GM12878 (cell line): Measurements from ENCODE around the gene LSAMP. TPM values are rescaled to one million over a fixed set of nuclear protein-coding genes. Genes with fewer than 3 reads are reported as not detected.

ENCODE experiments used
- ATAC-seq: fragments of 200-7000 bp; cut with Tn5 transposase; 3 replicates; pipeline ENCODE4 v1.9.1; 2020; ENCODE audit warnings: mild to moderate bottlenecking, moderate library complexity
- BruUV-seq: library from RNA; stranded (reverse); fragments of 400-500 nt; replicated peaks from 2 replicates; lab custom pipeline; 2021; lab: Mats Ljungman, UMichigan
- CTCF ChIA-PET: fragments of 300-600 bp; sonication (Branson Sonifier 250); formaldehyde crosslinking; extraction: SDS; loops from one replicate; lab custom pipeline; 2021; ENCODE audit warnings: inconsistent platforms; lab: Yijun Ruan, JAX
- POLR2A ChIA-PET: fragments of 350-600 bp; formaldehyde crosslinking; extraction: SDS; loops from one replicate; lab custom pipeline; 2021; ENCODE audit warnings: inconsistent platforms; lab: Charles Lee
- RAD21 ChIA-PET: fragments of 300-600 bp; sonication (Branson Sonifier 250); formaldehyde crosslinking; loops from one replicate; lab custom pipeline; 2023; ENCODE audit warnings: antibody characterized with exemption; ENCODE audit not compliant: unreplicated experiment; lab: Charles Lee
- SMC1A ChIA-PET: fragments of 300-600 bp; sonication (Branson Sonifier 250); formaldehyde crosslinking; loops from one replicate; lab custom pipeline; 2023; ENCODE audit not compliant: unreplicated experiment, uncharacterized antibody; lab: Charles Lee
- DNase-seq: peaks from one replicate; pipeline ENCODE4 v3.0.0-alpha.2; 2011; ENCODE audit warnings: low read depth, low spot score
- FAIRE-seq: peaks from 3 replicates; lab custom pipeline; 2011; peaks lifted over from hg19 to GRCh38; lab: Jason Lieb, UNC
- H2AFZ ChIP-seq: 2 replicates; pipeline ENCODE4 v1.6.0; 2011; ENCODE audit warnings: low read depth, low read length, control low read depth; ENCODE audit not compliant: control insufficient read depth
- H3K27ac ChIP-seq: 2 replicates; pipeline ENCODE4 v1.5.1; 2011; ENCODE audit warnings: control low read depth; ENCODE audit not compliant: control insufficient read depth, insufficient read depth
- H3K27me3 ChIP-seq, 2 experiments: replicated peaks in 1 of 2; 2 replicates each; pipeline versions ENCODE4 v1.6.0 to v1.6.1; 2011; ENCODE audit warnings: low read length in 1 of 2; ENCODE audit not compliant: control insufficient read depth in 2 of 2, insufficient read depth in 2 of 2
- H3K36me3 ChIP-seq, 2 experiments: 2 replicates each; pipeline ENCODE4 v1.5.1; 2011; ENCODE audit warnings: low read length in 1 of 2; ENCODE audit not compliant: control insufficient read depth in 2 of 2, insufficient read depth in 2 of 2
- H3K4me1 ChIP-seq: 2 replicates; pipeline ENCODE4 v1.6.1; 2011; ENCODE audit warnings: mild to moderate bottlenecking, low read length, moderate library complexity, mixed read lengths; ENCODE audit not compliant: control insufficient read depth, insufficient read depth
- H3K4me2 ChIP-seq: 2 replicates; pipeline ENCODE4 v1.6.0; 2011; ENCODE audit warnings: control low read depth; ENCODE audit not compliant: control insufficient read depth, insufficient read depth
- H3K4me3 ChIP-seq: fragments of 200-600 bp; sonication (generic); 2 replicates; pipeline ENCODE4 v1.5.1; 2016
- H3K79me2 ChIP-seq: 2 replicates; pipeline ENCODE4 v1.6.0; 2011; ENCODE audit warnings: low read length; ENCODE audit not compliant: control insufficient read depth, insufficient read depth
- H3K9ac ChIP-seq: 2 replicates; pipeline ENCODE4 v1.8.0; 2011; ENCODE audit warnings: low read length, control low read depth, mixed read lengths; ENCODE audit not compliant: control insufficient read depth, insufficient read depth
- H3K9me3 ChIP-seq: replicated peaks from 3 replicates; pipeline ENCODE4 v1.5.1; 2011; ENCODE audit warnings: mild to moderate bottlenecking, low read length; ENCODE audit not compliant: control insufficient read depth, insufficient read depth
- H4K20me1 ChIP-seq: 2 replicates; pipeline ENCODE4 v1.6.0; 2011; ENCODE audit not compliant: control insufficient read depth, insufficient read depth
- ATF7 ChIP-seq: fragments of 450-650 bp; IDR thresholded peaks from 2 replicates; pipeline ENCODE4 v1.6.1; 2016; ENCODE audit warnings: low read depth, mild to moderate bottlenecking
- CREB1 ChIP-seq: IDR thresholded peaks from 2 replicates; pipeline ENCODE4 v1.6.1; 2012; ENCODE audit warnings: low read depth, mild to moderate bottlenecking, inconsistent platforms
- CREM ChIP-seq: IDR thresholded peaks from 2 replicates; pipeline ENCODE4 v1.6.1; 2014; ENCODE audit warnings: antibody characterized with exemption, low read depth
- HDAC6 ChIP-seq: fragments of 200-600 bp; sonication (generic); IDR thresholded peaks from one replicate; pipeline ENCODE4 v1.8.0; 2017; ENCODE audit warnings: antibody characterized with exemption; ENCODE audit not compliant: unreplicated experiment
- IKZF1 ChIP-seq: fragments of 450-650 bp; conservative IDR thresholded peaks from 2 replicates; pipeline ENCODE4 v1.6.1; 2017; ENCODE audit warnings: antibody characterized with exemption, mild to moderate bottlenecking
- RBBP5 ChIP-seq: fragments of 200-600 bp; sonication (generic); conservative IDR thresholded peaks from 2 replicates; pipeline ENCODE4 v1.6.1; 2016
- SMC3 ChIP-seq: IDR thresholded peaks from 2 replicates; pipeline ENCODE4 v1.6.1; 2011; ENCODE audit warnings: low read length, improper control_type of control experiment, borderline replicate concordance
- WGBS: methylation state at CpG from one replicate; pipeline ENCODE4 v1.1.6; 2016; ENCODE audit warnings: low lambda C conversion rate; ENCODE audit not compliant: insufficient replicate concordance, insufficient coverage; ENCODE audit errors: missing lambda C conversion rate; 5-methylcytosine and 5-hydroxymethylcytosine counted together
- in situ Hi-C: fragments of 300-500 bp; cut with MboI; formaldehyde crosslinking; loops from 9 replicates; pipeline ENCODE4 v1.14.3; 2018; ENCODE audit warnings: mixed read lengths
- intact Hi-C: fragments of 100-400 bp; cut with micrococcal nuclease; formaldehyde crosslinking; loops from one replicate; pipeline ENCODE4 v1.14.2; 2022; ENCODE audit not compliant: unreplicated experiment
- polyA plus RNA-seq, 11 experiments: library from polyadenylated mRNA; depleted of rRNA in 4 of 11; unstranded in 6 of 11; stranded (reverse) in 5 of 11; fragments of >200 nt; fragmentation: Nextera tagmentation in 4 of 11; fragmentation: Illumina TruSeq in 1 of 11; extraction: Ambion mirVana in 4 of 11; extraction: Trizol in 1 of 11; gene quantifications; 1 replicate in 1 of 11; 2 replicates in 10 of 11; pipeline versions ENCODE4 v1.2.1 to v1.2.3, GENCODE V29; 2011 to 2016; ENCODE audit warnings: inconsistent platforms in 2 of 11, missing spikeins in 2 of 11, low read depth in 1 of 11
- total RNA-seq, 4 experiments: library from RNA; depleted of rRNA in 3 of 4; stranded (reverse); fragments of >200 nt in 3 of 4; fragmentation: Illumina TruSeq in 1 of 4; extraction: Trizol in 1 of 4; gene quantifications; 2 replicates each; pipeline versions ENCODE4 v1.2.1 to v1.2.3, GENCODE V29; 2013 to 2021
- TF ChIP-seq, protein P1 (sequence below): fragments of 150-350 bp; IDR thresholded peaks from 2 replicates; pipeline ENCODE4 v1.6.1; 2016; ENCODE audit warnings: low read depth, low read length

The LSAMP gene
- total and polyA plus RNA-seq, 10 of the 15 experiments (the other 5 are each of a cell fraction or from before 2014, with no cell fraction given) = 2.0 to 12.7 (median 6.5) TPM

DNA sequence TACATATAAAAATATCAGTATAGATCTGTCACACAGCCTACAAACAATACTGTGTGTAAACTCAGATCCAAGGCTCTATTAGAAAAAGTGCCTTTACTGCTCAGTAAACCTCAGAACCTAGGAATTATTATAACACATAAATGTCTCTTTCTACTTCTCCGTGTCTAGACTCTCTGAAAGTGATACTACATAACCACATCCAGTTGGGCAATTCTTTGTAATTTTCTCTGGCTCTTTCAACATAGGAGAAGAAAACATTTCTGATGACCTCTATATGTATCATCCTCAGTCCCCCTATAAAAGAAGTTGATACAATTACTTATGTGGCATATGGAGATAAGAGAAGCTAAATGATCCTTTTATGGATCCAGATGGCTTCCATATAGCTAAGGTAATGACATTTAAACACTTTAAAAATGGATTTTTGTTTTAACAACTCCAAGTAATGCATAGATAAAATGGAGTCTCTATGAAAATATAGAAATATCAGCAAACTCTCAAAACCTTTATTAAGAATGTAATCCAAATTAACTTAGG is 104.5 kb downstream of the LSAMP start (continued):
- TF ChIP-seq, protein P1, sequence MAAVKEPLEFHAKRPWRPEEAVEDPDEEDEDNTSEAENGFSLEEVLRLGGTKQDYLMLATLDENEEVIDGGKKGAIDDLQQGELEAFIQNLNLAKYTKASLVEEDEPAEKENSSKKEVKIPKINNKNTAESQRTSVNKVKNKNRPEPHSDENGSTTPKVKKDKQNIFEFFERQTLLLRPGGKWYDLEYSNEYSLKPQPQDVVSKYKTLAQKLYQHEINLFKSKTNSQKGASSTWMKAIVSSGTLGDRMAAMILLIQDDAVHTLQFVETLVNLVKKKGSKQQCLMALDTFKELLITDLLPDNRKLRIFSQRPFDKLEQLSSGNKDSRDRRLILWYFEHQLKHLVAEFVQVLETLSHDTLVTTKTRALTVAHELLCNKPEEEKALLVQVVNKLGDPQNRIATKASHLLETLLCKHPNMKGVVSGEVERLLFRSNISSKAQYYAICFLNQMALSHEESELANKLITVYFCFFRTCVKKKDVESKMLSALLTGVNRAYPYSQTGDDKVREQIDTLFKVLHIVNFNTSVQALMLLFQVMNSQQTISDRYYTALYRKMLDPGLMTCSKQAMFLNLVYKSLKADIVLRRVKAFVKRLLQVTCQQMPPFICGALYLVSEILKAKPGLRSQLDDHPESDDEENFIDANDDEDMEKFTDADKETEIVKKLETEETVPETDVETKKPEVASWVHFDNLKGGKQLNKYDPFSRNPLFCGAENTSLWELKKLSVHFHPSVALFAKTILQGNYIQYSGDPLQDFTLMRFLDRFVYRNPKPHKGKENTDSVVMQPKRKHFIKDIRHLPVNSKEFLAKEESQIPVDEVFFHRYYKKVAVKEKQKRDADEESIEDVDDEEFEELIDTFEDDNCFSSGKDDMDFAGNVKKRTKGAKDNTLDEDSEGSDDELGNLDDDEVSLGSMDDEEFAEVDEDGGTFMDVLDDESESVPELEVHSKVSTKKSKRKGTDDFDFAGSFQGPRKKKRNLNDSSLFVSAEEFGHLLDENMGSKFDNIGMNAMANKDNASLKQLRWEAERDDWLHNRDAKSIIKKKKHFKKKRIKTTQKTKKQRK = no peak
- TF ChIP-seq HDAC6 = no peak

DNA sequence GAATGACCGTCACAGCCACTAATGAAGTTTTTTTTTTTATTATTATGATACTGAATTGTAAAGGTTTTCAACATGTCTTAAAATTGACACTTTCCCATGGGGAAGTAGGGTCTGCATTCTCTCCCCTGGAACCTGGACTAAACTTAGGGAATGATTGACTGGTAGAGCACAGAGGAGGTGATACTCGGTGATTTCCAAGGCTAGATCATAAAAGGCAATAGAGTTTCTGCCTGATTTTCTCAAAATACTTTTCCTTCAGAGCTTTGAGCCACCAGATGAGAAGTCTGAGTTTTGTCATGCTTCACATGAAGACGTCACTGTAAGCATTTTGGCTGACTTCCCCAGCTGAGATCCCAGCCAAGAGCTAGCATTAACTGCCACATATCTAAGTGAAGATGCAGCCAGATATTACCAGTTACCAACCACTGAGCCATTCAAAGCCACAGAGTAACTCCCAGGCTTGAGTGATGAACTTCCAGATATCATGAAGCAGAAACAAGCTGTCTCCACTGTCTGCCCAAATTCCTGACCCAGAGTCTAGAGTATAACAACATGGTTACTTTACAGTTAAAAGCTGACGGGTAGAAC is 105.8 kb downstream of the LSAMP start:
- Histone ChIP-seq H3K4me1 (no peaks in the 10 kb centered on the region), H3K9me3 (no peaks in the 10 kb centered on the region), H3K79me2 (no peaks in the 10 kb centered on the region), H3K27me3 (no peaks in the 10 kb centered on the region), H3K9ac (no peak overlapping the region), H3K27ac (no peak overlapping the region)
- WGBS = 1% methylated on average over 4 of the region's 4 CpGs
- SMC1A ChIA-PET = interaction anchor here (0.5 to 4.4 kb wide), 18 partner anchors 11 to 353 kb away, joined by 3 to 39 read pairs (median 3); no protein-coding TSS in a partner anchor
- in situ Hi-C loops = no loop called here
- TF ChIP-seq IKZF1 (peak; percentile 28; the same call in 1 of the 2 replicates), CREB1 (peak; percentile 60; the same call in 1 of the 2 replicates), ATF7 (peak; percentile 51; the same call in 1 of the 2 replicates), RBBP5 (no peak), CREM (0 out of 2 replicates have a peak, but pooled peaks have one; percentile 37), SMC3 (no peak)
- TF ChIP-seq, all 136 proteins: peak for 4
- RAD21 ChIA-PET = interaction anchor here (0.6 to 2.4 kb wide), 6 partner anchors 29 to 197 kb away, joined by 3 to 15 read pairs (median 4); no protein-coding TSS in a partner anchor
- DNase-seq = no peak
- H2AFZ ChIP-seq = no peak overlapping the region
- BruUV-seq = no TSS peak
- H3K4me2 ChIP-seq = no peak overlapping the region
- no peak for FAIRE-seq
- peak; percentile 10; the same call in 2 of the 3 replicates for ATAC-seq
- no peak overlapping the region for H3K4me3 ChIP-seq
- POLR2A ChIA-PET = interaction anchor here (0.7 to 2.1 kb wide), 3 partner anchors 14 to 75 kb away, joined by 3 to 5 read pairs (median 4); no protein-coding TSS in a partner anchor
- CTCF ChIA-PET = interaction anchor here (1.0 to 2.0 kb wide), 5 partner anchors 11 to 200 kb away, joined by 3 to 5 read pairs (median 4); no protein-coding TSS in a partner anchor
- no peaks in the 10 kb centered on the region for H4K20me1 ChIP-seq
- H3K36me3 ChIP-seq = no peaks in the 10 kb centered on the region
- intact Hi-C loops = loop anchor here (1.0 to 5.0 kb wide), 2 partner anchors 72 to 200 kb away; no protein-coding TSS in a partner anchor
